Brain microvascular endothelial cell (primary cell): ENCODE measurements around the gene GTF2H4.

ENCODE experiments used
- DNase-seq: peaks from one replicate; pipeline ENCODE4 v3.0.0-alpha.2; 2020
- H3K27ac ChIP-seq: fragments of 250-450 bp; sonication (Bioruptor Pico); 2 replicates; pipeline ENCODE4 v1.5.1; 2020; ENCODE audit warnings: mild to moderate bottlenecking, moderate library complexity
- H3K27me3 ChIP-seq: fragments of 250-450 bp; sonication (Bioruptor Pico); replicated peaks from 2 replicates; pipeline ENCODE4 v1.5.1; 2020; ENCODE audit warnings: mild to moderate bottlenecking
- H3K36me3 ChIP-seq: fragments of 250-450 bp; sonication (Bioruptor Pico); replicated peaks from 2 replicates; pipeline ENCODE4 v1.5.1; 2020; ENCODE audit warnings: mild to moderate bottlenecking
- H3K4me3 ChIP-seq: 2 replicates; pipeline ENCODE4 v1.5.1; 2011; ENCODE audit warnings: low read depth, mild to moderate bottlenecking, control low read depth, low read length, moderate library complexity
- in situ Hi-C: cut with HindIII; loops from 2 replicates; pipeline ENCODE4 v1.10.0; 2017; ENCODE audit warnings: low sequenced_read_pairs, low pct_ligation_motif_present
- TF ChIP-seq, protein P1 (sequence below): IDR thresholded peaks from 2 replicates; pipeline ENCODE4 v1.5.1; 2011; ENCODE audit warnings: low read depth, mild to moderate bottlenecking, moderate library complexity, low read length, control low read depth, inconsistent platforms; ENCODE audit errors: missing control alignments

The GTF2H4 gene

GRCh38 chr6:30882204-30882758 is 25.7 kb upstream of the GTF2H4 start:
- Histone ChIP-seq H3K27me3 (no peaks in the 10 kb centered on the region), H3K27ac (no peak overlapping the region), H3K4me3 (no peak overlapping the region)

GRCh38 chr6:30882759-30883684 is 25.0 kb upstream of the GTF2H4 start:
- DNase-seq, result no peak
- H3K27me3 ChIP-seq, result no peaks in the 10 kb centered on the region
- TF ChIP-seq, protein P1, sequence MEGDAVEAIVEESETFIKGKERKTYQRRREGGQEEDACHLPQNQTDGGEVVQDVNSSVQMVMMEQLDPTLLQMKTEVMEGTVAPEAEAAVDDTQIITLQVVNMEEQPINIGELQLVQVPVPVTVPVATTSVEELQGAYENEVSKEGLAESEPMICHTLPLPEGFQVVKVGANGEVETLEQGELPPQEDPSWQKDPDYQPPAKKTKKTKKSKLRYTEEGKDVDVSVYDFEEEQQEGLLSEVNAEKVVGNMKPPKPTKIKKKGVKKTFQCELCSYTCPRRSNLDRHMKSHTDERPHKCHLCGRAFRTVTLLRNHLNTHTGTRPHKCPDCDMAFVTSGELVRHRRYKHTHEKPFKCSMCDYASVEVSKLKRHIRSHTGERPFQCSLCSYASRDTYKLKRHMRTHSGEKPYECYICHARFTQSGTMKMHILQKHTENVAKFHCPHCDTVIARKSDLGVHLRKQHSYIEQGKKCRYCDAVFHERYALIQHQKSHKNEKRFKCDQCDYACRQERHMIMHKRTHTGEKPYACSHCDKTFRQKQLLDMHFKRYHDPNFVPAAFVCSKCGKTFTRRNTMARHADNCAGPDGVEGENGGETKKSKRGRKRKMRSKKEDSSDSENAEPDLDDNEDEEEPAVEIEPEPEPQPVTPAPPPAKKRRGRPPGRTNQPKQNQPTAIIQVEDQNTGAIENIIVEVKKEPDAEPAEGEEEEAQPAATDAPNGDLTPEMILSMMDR, result no peak
- H3K4me3 ChIP-seq, result no peak overlapping the region
- in situ Hi-C loops, result no loop called here
- H3K36me3 ChIP-seq, result no peaks in the 10 kb centered on the region
- H3K27ac ChIP-seq, result no peak overlapping the region

More at GRCh38 chr6:30882204-30882758, 25.7 kb upstream of the GTF2H4 start:
- in situ Hi-C loops, result no loop called here
- TF ChIP-seq, protein P1, result no peak
- no peak for DNase-seq
- H3K36me3 ChIP-seq, result no peaks in the 10 kb centered on the region

DNA sequence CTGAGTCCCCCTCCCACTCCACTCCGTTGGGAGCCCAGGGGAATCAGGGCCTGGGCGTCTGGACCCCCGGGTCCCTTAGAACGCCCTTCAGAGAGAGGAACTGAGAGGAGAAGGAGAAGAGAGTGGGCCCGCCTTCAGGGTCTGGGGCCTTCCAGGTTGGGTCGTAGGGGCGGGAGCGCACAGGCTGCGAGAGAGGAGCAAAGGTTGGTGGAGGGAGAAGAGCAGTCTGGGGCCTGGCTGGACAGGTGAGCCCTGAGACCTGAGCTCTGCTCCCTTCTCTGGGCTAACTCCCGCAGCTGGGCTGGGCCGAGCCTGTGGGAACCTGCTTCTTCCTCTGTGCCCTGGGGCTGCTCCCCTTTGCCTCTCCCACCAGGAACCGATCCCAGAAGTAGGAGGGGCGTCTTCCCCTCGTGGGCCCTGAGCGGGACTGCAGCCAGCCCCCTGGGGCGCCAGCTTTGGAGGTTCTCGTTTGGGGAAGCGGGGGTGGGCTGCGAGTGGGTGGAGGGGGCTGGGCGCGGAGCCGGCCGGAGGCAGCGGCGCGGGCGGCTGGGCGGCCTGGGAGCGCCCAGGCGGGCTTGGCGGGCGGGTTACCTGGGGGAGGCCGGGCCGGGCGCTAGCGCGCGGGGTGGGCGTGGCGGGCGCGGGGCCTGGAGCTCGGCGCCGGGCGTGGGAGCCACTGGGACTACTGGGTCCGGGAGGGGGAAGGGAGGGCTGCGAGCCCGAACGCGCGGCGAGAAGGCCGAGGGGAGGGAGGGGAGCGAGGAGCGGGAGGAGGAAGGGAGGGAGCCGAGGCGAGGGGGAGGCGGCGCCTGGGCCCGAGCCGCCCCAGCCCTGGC is 24.1 kb upstream of the GTF2H4 start, which contains the start of gene DDR1:
TSS of gene DDR1 (plus strand) at position 835 of the 836 bp plus-strand sequence. CDS start 4,211 bp downstream, outside the sequence.
- peak within 1 kb of the TSS; percentile 62 for H3K4me3 ChIP-seq
- peak; percentile 12 for DNase-seq
- TF ChIP-seq, protein P1, result peak; percentile 10
- H3K27me3 ChIP-seq, result no peaks in the 10 kb centered on the region
- H3K27ac ChIP-seq, result no peak within 1 kb of the TSS
- H3K36me3 ChIP-seq, result no peaks in the 10 kb centered on the region
- in situ Hi-C loops, result no loop called here

DNA sequence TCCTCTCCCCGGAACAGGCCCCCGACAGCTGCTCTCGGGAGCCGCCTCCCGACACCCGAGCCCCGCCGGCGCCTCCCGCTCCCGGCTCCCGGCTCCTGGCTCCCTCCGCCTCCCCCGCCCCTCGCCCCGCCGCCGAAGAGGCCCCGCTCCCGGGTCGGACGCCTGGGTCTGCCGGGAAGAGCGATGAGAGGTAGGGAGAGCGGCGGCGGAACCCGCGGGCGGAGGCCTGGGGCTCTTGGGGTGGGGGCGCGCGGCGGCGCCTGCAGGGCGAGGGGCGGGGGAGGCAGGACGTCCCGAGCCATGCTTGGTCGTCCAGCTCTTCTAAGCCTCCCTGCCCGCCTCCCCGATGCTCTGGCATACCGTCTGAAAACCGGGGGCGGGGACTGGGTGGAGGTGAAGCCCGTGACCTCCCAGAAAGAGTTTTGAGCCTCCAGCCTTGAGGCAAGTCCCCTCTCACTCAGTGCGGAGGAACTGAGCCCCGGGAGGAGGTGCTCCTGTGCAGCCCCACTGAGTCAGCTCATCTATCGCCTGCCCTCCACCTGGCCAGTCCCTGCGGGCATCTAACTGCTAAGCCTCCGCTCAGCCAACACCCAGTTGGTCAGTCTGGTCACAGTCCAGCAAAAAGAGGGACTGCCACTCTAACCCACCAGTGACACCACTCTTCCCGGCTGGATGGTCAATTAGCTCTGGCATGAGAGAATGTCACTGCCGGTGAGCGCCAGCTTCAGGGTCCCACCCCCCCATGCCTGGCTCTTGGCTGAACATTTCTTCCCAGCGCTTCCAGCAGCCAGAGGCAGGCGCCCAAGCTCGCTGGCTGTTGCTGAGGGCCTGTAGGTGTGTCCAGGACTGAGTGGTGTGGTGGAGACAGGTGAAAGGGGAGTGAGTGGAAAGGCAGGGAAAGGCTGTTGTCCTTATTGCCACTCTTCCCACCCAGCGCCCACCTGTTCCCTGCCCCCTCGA is 23.2 kb upstream of the GTF2H4 start:
- in situ Hi-C loops, result no loop called here
- H3K27ac ChIP-seq, result no peak overlapping the region
- peak; percentile 9 for DNase-seq
- no peaks in the 10 kb centered on the region for H3K36me3 ChIP-seq
- TF ChIP-seq, protein P1, result no peak
- H3K27me3 ChIP-seq, result no peaks in the 10 kb centered on the region
- peak overlapping the region; percentile 62 for H3K4me3 ChIP-seq
